ENCODE measurements around the gene SUFU. TPM values are rescaled to one million over a fixed set of nuclear protein-coding genes. Genes with fewer than 3 reads are reported as not detected.
A peak's percentile ranks its signal among the peaks of the same experiment; 100 is the strongest.

SUFU gene
- total and polyA plus RNA-seq, 5 donors from 2014 or later: 2.4 to 17.8 (median 5.0) TPM

GRCh38 chr10:102595293-102595692, 91.5 kb downstream of the SUFU start:
- Histone ChIP-seq H3K9me3 (ENCODE audit: control insufficient read depth in 2 of 2, low read length in 2 of 2) (no peaks in the 10 kb centered on the region), H3K36me3 (ENCODE audit: control insufficient read depth, insufficient read depth, low read length) (peaks cover 46% of the 10 kb centered on the region), H3K4me3 (ENCODE audit: low read depth, low read length) (no peak overlapping the region), H3K27ac (ENCODE audit: insufficient read depth, low read length, poor library complexity, severe bottlenecking) (no peak overlapping the region), H3K27me3 (ENCODE audit: control insufficient read depth, insufficient read depth, low read length) (no peaks in the 10 kb centered on the region), H3K4me1 (ENCODE audit: control insufficient read depth, insufficient read depth, low read length, poor library complexity, severe bottlenecking) (no peaks in the 10 kb centered on the region)
- Mint-ChIP-seq H3K4me1 (peaks cover 0 to 2% (median 0%) of the 10 kb centered on the region in 4 donors), H3K4me3 (no peak overlapping the region), H3K9me3 (no peaks in the 10 kb centered on the region), H3K27me3 (no peaks in the 10 kb centered on the region), H3K27ac (no peak overlapping the region), H3K36me3 (peaks cover 18% of the 10 kb centered on the region)
- ATAC-seq (ENCODE audit: low read depth in 2 of 2) (no peak), DNase-seq (no peak)

DNA sequence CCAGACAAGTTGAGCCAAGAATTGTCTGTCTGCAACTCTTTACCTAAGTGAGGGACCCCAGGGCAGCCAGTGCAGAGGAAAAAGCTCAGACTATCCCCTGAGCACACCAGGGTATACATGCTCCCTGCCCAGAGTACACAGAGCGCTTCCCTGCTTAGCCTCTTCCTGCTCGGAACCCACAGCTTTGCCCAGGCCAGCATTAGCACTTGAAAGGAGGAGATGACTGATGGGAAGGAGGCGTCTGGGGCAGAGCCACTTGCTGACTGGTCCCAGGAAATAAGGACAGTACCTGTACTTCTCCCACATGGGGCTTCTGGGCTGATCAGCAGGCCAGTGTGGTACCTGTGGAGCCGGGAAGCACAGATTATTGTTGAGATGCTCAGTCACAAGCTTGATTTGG, 92.1 kb downstream of the SUFU start:
- Histone ChIP-seq H3K27ac (ENCODE audit: insufficient read depth, low read length, poor library complexity, severe bottlenecking) (no peak overlapping the region), H3K9me3 (ENCODE audit: control insufficient read depth in 2 of 2, low read length in 2 of 2) (no peaks in the 10 kb centered on the region), H3K4me3 (ENCODE audit: low read depth, low read length) (no peak overlapping the region), H3K36me3 (ENCODE audit: control insufficient read depth, insufficient read depth, low read length) (peaks cover 49% of the 10 kb centered on the region), H3K4me1 (ENCODE audit: control insufficient read depth, insufficient read depth, low read length, poor library complexity, severe bottlenecking) (no peaks in the 10 kb centered on the region), H3K27me3 (ENCODE audit: control insufficient read depth, insufficient read depth, low read length) (no peaks in the 10 kb centered on the region)
- ATAC-seq (ENCODE audit: low read depth in 2 of 2) (no peak), DNase-seq (no peak)
- Mint-ChIP-seq H3K9me3 (no peaks in the 10 kb centered on the region), H3K27ac (no peak overlapping the region), H3K36me3 (peaks cover 21% of the 10 kb centered on the region), H3K27me3 (no peaks in the 10 kb centered on the region), H3K4me1 (peaks cover 0 to under 1% (median 0%) of the 10 kb centered on the region in 4 donors), H3K4me3 (no peak overlapping the region)

DNA sequence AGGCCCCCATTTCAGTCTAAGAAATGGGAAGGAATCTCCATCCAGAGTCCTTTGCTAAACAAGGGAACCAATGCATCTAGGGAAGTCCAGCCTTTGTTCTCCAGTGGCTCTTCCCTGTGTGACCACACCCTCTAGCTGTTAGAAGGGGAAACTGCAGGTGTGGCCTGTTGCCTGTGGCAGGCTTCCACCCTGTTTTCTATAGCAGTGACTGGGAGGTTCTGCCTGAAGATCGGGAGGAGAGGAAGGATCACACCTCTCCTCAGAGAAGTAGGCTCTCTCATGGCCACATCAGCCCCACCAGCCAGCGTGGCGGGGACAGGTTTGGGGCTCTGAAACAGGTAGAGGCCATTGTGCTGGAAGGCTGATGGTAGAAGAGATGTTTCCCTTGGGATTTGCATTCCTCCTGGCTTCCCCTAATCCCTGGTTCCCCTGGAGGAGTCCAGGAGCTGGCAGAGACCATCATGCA, 92.8 kb downstream of the SUFU start:
- Mint-ChIP-seq H3K4me1 (no peaks in the 10 kb centered on the region), H3K36me3 (peaks cover 24% of the 10 kb centered on the region), H3K27me3 (no peaks in the 10 kb centered on the region), H3K9me3 (no peaks in the 10 kb centered on the region), H3K27ac (no peak overlapping the region), H3K4me3 (no peak overlapping the region)
- Histone ChIP-seq H3K27ac (ENCODE audit: insufficient read depth, low read length, poor library complexity, severe bottlenecking) (no peak overlapping the region), H3K27me3 (ENCODE audit: control insufficient read depth, insufficient read depth, low read length) (no peaks in the 10 kb centered on the region), H3K4me1 (ENCODE audit: control insufficient read depth, insufficient read depth, low read length, poor library complexity, severe bottlenecking) (no peaks in the 10 kb centered on the region), H3K4me3 (ENCODE audit: low read depth, low read length) (no peak overlapping the region), H3K9me3 (ENCODE audit: control insufficient read depth in 2 of 2, low read length in 2 of 2) (no peaks in the 10 kb centered on the region), H3K36me3 (ENCODE audit: control insufficient read depth, insufficient read depth, low read length) (peaks cover 55% of the 10 kb centered on the region)
- ATAC-seq (ENCODE audit: low read depth in 2 of 2): no peak
- peak in 1 of 3 donors; percentile 44 for DNase-seq

DNA sequence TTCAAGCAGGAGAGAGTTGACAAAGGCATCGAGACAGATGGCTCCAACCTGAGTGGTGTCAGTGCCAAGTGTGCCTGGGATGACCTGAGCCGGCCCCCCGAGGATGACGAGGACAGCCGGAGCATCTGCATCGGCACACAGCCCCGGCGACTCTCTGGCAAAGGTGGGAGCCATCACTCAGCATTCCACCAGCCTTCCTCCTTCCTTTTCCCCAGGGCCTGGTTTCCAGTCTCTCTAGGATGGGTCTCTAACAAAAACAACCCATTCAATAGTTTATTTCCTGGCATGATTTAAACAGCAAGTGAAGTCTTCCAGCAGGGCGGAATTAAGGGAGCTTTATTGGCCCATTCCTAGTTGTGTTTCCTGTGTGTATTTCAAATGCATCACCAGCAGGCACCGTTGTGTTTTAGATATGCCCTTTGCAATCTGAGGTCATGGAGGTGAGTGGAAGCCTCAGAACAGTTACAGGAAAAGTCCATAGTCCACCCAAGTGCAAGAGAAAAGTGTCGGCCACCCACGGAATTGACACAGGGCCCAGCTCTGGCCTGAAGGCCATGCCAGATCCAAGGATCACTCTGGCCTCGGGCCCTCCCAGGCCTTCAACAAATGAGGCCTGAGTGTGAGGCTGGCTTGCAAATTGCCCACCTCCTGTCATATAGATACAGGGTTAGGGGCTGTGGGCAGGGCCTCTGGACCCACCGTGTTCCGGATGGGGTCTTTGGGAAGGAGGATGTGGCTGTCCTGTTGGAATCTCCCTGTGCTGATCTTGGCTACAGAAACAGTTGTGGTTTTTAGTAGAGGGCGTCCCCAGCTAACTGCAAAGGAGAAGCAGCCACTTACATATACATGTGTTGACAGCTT, 93.6 kb downstream of the SUFU start:
- H3K27ac Mint-ChIP-seq: peak overlapping the region in 1 of 3 donors; percentile 32

GRCh38 chr10:102598243-102598642, 94.5 kb downstream of the SUFU start:
- ATAC-seq (ENCODE audit: low read depth in 2 of 2): no peak
- Histone ChIP-seq H3K4me3 (ENCODE audit: low read depth, low read length) (no peak overlapping the region), H3K36me3 (ENCODE audit: control insufficient read depth, insufficient read depth, low read length) (peaks cover 66% of the 10 kb centered on the region), H3K4me1 (ENCODE audit: control insufficient read depth, insufficient read depth, low read length, poor library complexity, severe bottlenecking) (no peaks in the 10 kb centered on the region), H3K27ac (ENCODE audit: insufficient read depth, low read length, poor library complexity, severe bottlenecking) (no peak overlapping the region), H3K9me3 (ENCODE audit: control insufficient read depth in 2 of 2, low read length in 2 of 2) (no peaks in the 10 kb centered on the region), H3K27me3 (ENCODE audit: control insufficient read depth, insufficient read depth, low read length) (no peaks in the 10 kb centered on the region)
- Mint-ChIP-seq H3K36me3 (peaks cover 29% of the 10 kb centered on the region), H3K27ac (peak overlapping the region in 1 of 3 donors; percentile 26), H3K4me1 (no peaks in the 10 kb centered on the region), H3K9me3 (no peaks in the 10 kb centered on the region), H3K4me3 (no peak overlapping the region), H3K27me3 (no peaks in the 10 kb centered on the region)
- DNase-seq: no peak

More for the DNA sequence above, 93.6 kb downstream of the SUFU start:
- no peak overlapping the region for H3K4me3 ChIP-seq (ENCODE audit: low read depth, low read length)
- Mint-ChIP-seq H3K9me3 (no peaks in the 10 kb centered on the region), H3K4me1 (no peaks in the 10 kb centered on the region), H3K27me3 (no peaks in the 10 kb centered on the region), H3K36me3 (peaks cover 25% of the 10 kb centered on the region), H3K4me3 (no peak overlapping the region)
- H3K36me3 ChIP-seq (ENCODE audit: control insufficient read depth, insufficient read depth, low read length): peaks cover 61% of the 10 kb centered on the region
- H3K4me1 ChIP-seq (ENCODE audit: control insufficient read depth, insufficient read depth, low read length, poor library complexity, severe bottlenecking): no peaks in the 10 kb centered on the region
- no peaks in the 10 kb centered on the region for H3K9me3 ChIP-seq (ENCODE audit: control insufficient read depth in 2 of 2, low read length in 2 of 2)
- DNase-seq: no peak
- no peaks in the 10 kb centered on the region for H3K27me3 ChIP-seq (ENCODE audit: control insufficient read depth, insufficient read depth, low read length)
- ATAC-seq (ENCODE audit: low read depth in 2 of 2): no peak
- no peak overlapping the region for H3K27ac ChIP-seq (ENCODE audit: insufficient read depth, low read length, poor library complexity, severe bottlenecking)

- Histone ChIP-seq H3K36me3 (ENCODE audit: control insufficient read depth, insufficient read depth, low read length) (peaks cover 64% of the 10 kb centered on the region), H3K27me3 (ENCODE audit: control insufficient read depth, insufficient read depth, low read length) (no peaks in the 10 kb centered on the region), H3K4me3 (ENCODE audit: low read depth, low read length) (no peak overlapping the region), H3K27ac (ENCODE audit: insufficient read depth, low read length, poor library complexity, severe bottlenecking) (no peak overlapping the region), H3K9me3 (ENCODE audit: control insufficient read depth in 2 of 2, low read length in 2 of 2) (no peaks in the 10 kb centered on the region), H3K4me1 (ENCODE audit: control insufficient read depth, insufficient read depth, low read length, poor library complexity, severe bottlenecking) (no peaks in the 10 kb centered on the region)
- DNase-seq (no peak), ATAC-seq (ENCODE audit: low read depth in 2 of 2) (no peak)
- Mint-ChIP-seq H3K4me3 (no peak overlapping the region), H3K27ac (no peak overlapping the region), H3K4me1 (peaks cover 0 to 2% (median 0%) of the 10 kb centered on the region in 4 donors), H3K27me3 (no peaks in the 10 kb centered on the region), H3K36me3 (peaks cover 39% of the 10 kb centered on the region), H3K9me3 (no peaks in the 10 kb centered on the region)
These were observed 96.0 kb downstream of the SUFU start for GRCh38 chr10:102599565-102600327.

- H3K27ac Mint-ChIP-seq: no peak overlapping the region
- Histone ChIP-seq H3K4me3 (ENCODE audit: low read depth, low read length) (no peak overlapping the region), H3K4me1 (ENCODE audit: control insufficient read depth, insufficient read depth, low read length, poor library complexity, severe bottlenecking) (no peaks in the 10 kb centered on the region), H3K9me3 (ENCODE audit: control insufficient read depth in 2 of 2, low read length in 2 of 2) (no peaks in the 10 kb centered on the region), H3K27me3 (ENCODE audit: control insufficient read depth, insufficient read depth, low read length) (no peaks in the 10 kb centered on the region), H3K27ac (ENCODE audit: insufficient read depth, low read length, poor library complexity, severe bottlenecking) (no peak overlapping the region), H3K36me3 (ENCODE audit: control insufficient read depth, insufficient read depth, low read length) (peaks cover 55% of the 10 kb centered on the region)
- ATAC-seq (ENCODE audit: low read depth in 2 of 2) (no peak), DNase-seq (no peak)
- peaks cover 39% of the 10 kb centered on the region for H3K36me3 Mint-ChIP-seq
- peaks cover 0 to 2% (median 0%) of the 10 kb centered on the region in 4 donors for H3K4me1 Mint-ChIP-seq
- no peaks in the 10 kb centered on the region for H3K9me3 Mint-ChIP-seq
- no peaks in the 10 kb centered on the region for H3K27me3 Mint-ChIP-seq
- H3K4me3 Mint-ChIP-seq: no peak overlapping the region
These were observed 97.0 kb downstream of the SUFU start for GRCh38 chr10:102600816-102601215.
